Measurements from ENCODE around the gene COL23A1.

Gene COL23A1

GRCh38 chr5:178551468-178551867 lies 38.7 kb downstream of the COL23A1 start:
- no peak for DNase-seq

- DNase-seq: no peak
Measured at GRCh38 chr5:178551059-178551458, 39.1 kb downstream of the COL23A1 start.

GRCh38 chr5:178548746-178549145 lies 41.4 kb downstream of the COL23A1 start:
- DNase-seq: no peak

GRCh38 chr5:178547753-178548415 lies 42.3 kb downstream of the COL23A1 start:
- DNase-seq: no peak

- DNase-seq: no peak
Measured at GRCh38 chr5:178547052-178547666, 43.0 kb downstream of the COL23A1 start.

- DNase-seq: no peak
Measured at GRCh38 chr5:178546675-178547033, 43.5 kb downstream of the COL23A1 start.

- DNase-seq: no peak
Measured at GRCh38 chr5:178545941-178546674, 44.1 kb downstream of the COL23A1 start.

GRCh38 chr5:178545176-178545575 lies 45.0 kb downstream of the COL23A1 start:
- no peak for DNase-seq

- DNase-seq: no peak
Measured at GRCh38 chr5:178544166-178544834, 45.9 kb downstream of the COL23A1 start.

- no peak for DNase-seq
Measured at GRCh38 chr5:178542455-178542854, 47.7 kb downstream of the COL23A1 start.

- no peak for DNase-seq
Measured at GRCh38 chr5:178540526-178540925, 49.7 kb downstream of the COL23A1 start.

- no peak for DNase-seq
Measured at GRCh38 chr5:178538741-178539229, 51.4 kb downstream of the COL23A1 start.

- DNase-seq: no peak
Measured at GRCh38 chr5:178537467-178538371, 52.5 kb downstream of the COL23A1 start.

- no peak for DNase-seq
Measured at GRCh38 chr5:178536541-178537466, 53.4 kb downstream of the COL23A1 start.

GRCh38 chr5:178535299-178536175 lies 54.7 kb downstream of the COL23A1 start:
- no peak for DNase-seq

- DNase-seq: no peak
Measured at GRCh38 chr5:178533136-178533535, 57.1 kb downstream of the COL23A1 start.

- DNase-seq: no peak
Measured at GRCh38 chr5:178532666-178533065, 57.5 kb downstream of the COL23A1 start.

GRCh38 chr5:178532236-178532635 lies 58.0 kb downstream of the COL23A1 start:
- DNase-seq: no peak

GRCh38 chr5:178531786-178532185 lies 58.4 kb downstream of the COL23A1 start:
- DNase-seq: no peak

- no peak for DNase-seq
Measured at GRCh38 chr5:178530526-178530925, 59.7 kb downstream of the COL23A1 start.

All from activated naive CD4-positive, alpha-beta T cell (primary cell).